MCF 10A (cell line): ENCODE results near the gene SNAP29. TPM values are rescaled to one million over a fixed set of nuclear protein-coding genes. Genes with fewer than 3 reads are reported as not detected.
"Not testable (repeated sequence)": the region's sequence is repeated elsewhere in the genome, so short reads cannot be mapped to it uniquely, and the experiment has no call there.

Source experiments
- BruUV-seq: library from RNA; stranded (reverse); fragments of 400-500 nt; replicated peaks from 2 replicates; lab custom pipeline; 2021; lab: Mats Ljungman, UMichigan
- CTCF ChIA-PET: fragments of 300-600 bp; sonication (Branson Sonifier 250); formaldehyde crosslinking; extraction: SDS; loops from one replicate; lab custom pipeline; 2021; ENCODE audit warnings: antibody characterized with exemption, inconsistent platforms; lab: Yijun Ruan, JAX
- POLR2A ChIA-PET: fragments of 300-600, 350-650 bp; sonication (Branson Sonifier 250); formaldehyde crosslinking; extraction: SDS; loops from one replicate; lab custom pipeline; 2020; ENCODE audit warnings: antibody characterized with exemption, inconsistent platforms; lab: Yijun Ruan, JAX
- DNase-seq: peaks from one replicate; pipeline ENCODE4 v3.0.0-alpha.2; 2018; ENCODE audit not compliant: unreplicated experiment
- H3K27ac Mint-ChIP-seq: one replicate; pipeline ENCODE4 v1.8.0; 2022; ENCODE audit warnings: mild to moderate bottlenecking, low read depth, mixed read lengths; ENCODE audit not compliant: unreplicated experiment
- H3K27me3 Mint-ChIP-seq: one replicate; pipeline ENCODE4 v1.8.0; 2022; ENCODE audit warnings: mixed read lengths; ENCODE audit not compliant: insufficient read depth, unreplicated experiment
- H3K36me3 Mint-ChIP-seq: one replicate; pipeline ENCODE4 v1.8.0; 2022; ENCODE audit warnings: mild to moderate bottlenecking, moderate library complexity, mixed read lengths; ENCODE audit not compliant: insufficient read depth, unreplicated experiment
- H3K4me1 Mint-ChIP-seq: one replicate; pipeline ENCODE4 v1.8.0; 2022; ENCODE audit warnings: mixed read lengths; ENCODE audit not compliant: insufficient read depth, unreplicated experiment
- H3K4me3 Mint-ChIP-seq: one replicate; pipeline ENCODE4 v1.8.0; 2022; ENCODE audit warnings: mild to moderate bottlenecking, moderate library complexity, mixed read lengths; ENCODE audit not compliant: unreplicated experiment
- H3K9me3 Mint-ChIP-seq: one replicate; pipeline ENCODE4 v1.8.0; 2022; ENCODE audit warnings: mixed read lengths; ENCODE audit not compliant: unreplicated experiment
- CTCF ChIP-seq: fragments of 200-600 bp; IDR thresholded peaks from one replicate; pipeline ENCODE4 v1.8.0; 2022; ENCODE audit warnings: antibody characterized with exemption, mild to moderate bottlenecking; ENCODE audit not compliant: unreplicated experiment
- intact Hi-C: fragments of 100-400 bp; cut with micrococcal nuclease; formaldehyde crosslinking; loops from 2 replicates; pipeline ENCODE4 v1.14.1; 2022
- total RNA-seq: library from RNA; stranded (reverse); gene quantifications from 2 replicates; pipeline ENCODE4 v1.2.3, GENCODE V29; 2022

SNAP29 gene
- total RNA-seq, 1 experiment from 2014 or later, result 28.7 TPM

GRCh38 chr22:20937031-20937793 lies 78.4 kb downstream of the SNAP29 start:
- BruUV-seq, result no TSS peak
- ChIA-PET CTCF (interaction anchor here (0.6 to 1.7 kb wide), 3 partner anchors 19 to 51 kb away, joined by 3 to 8 read pairs (median 5); no protein-coding TSS in a partner anchor), POLR2A (interaction anchor here (0.6 to 2.7 kb wide), 6 partner anchors 11 to 45 kb away, joined by 3 to 11 read pairs (median 8); partner anchors contain the start of genes CRKL and LZTR1)
- peaks cover 54% of the 10 kb centered on the region for H3K36me3 Mint-ChIP-seq
- TF ChIP-seq CTCF, result no peak
- H3K9me3 Mint-ChIP-seq, result no peaks in the 10 kb centered on the region
- H3K27ac Mint-ChIP-seq, result peak overlapping the region; percentile 8
- no peak overlapping the region for H3K4me3 Mint-ChIP-seq
- DNase-seq, result no peak
- no peaks in the 10 kb centered on the region for H3K27me3 Mint-ChIP-seq
- intact Hi-C loops, result no loop called here
- peaks cover 38% of the 10 kb centered on the region for H3K4me1 Mint-ChIP-seq

- BruUV-seq, result no TSS peak
- H3K27ac Mint-ChIP-seq, result no peak overlapping the region
- H3K4me1 Mint-ChIP-seq, result peaks cover 38% of the 10 kb centered on the region
- ChIA-PET CTCF (interaction anchor here (0.6 to 1.7 kb wide), 5 partner anchors 17 to 52 kb away, joined by 3 to 8 read pairs (median 4); no protein-coding TSS in a partner anchor), POLR2A (interaction anchor here (1.0 to 2.7 kb wide), 6 partner anchors 12 to 44 kb away, joined by 4 to 11 read pairs (median 8); partner anchors contain the start of genes CRKL and LZTR1)
- intact Hi-C loops, result no loop called here
- no peaks in the 10 kb centered on the region for H3K9me3 Mint-ChIP-seq
- TF ChIP-seq CTCF, result no peak
- peaks cover 62% of the 10 kb centered on the region for H3K36me3 Mint-ChIP-seq
- no peaks in the 10 kb centered on the region for H3K27me3 Mint-ChIP-seq
- no peak for DNase-seq
- no peak overlapping the region for H3K4me3 Mint-ChIP-seq
Observed at GRCh38 chr22:20937794-20938671, 79.2 kb downstream of the SNAP29 start.

GRCh38 chr22:20939457-20940185 lies 80.8 kb downstream of the SNAP29 start:
- H3K9me3 Mint-ChIP-seq, H3K27me3 Mint-ChIP-seq, BruUV-seq, H3K4me3 Mint-ChIP-seq, intact Hi-C loops, DNase-seq: not testable (repeated sequence)
- Mint-ChIP-seq H3K36me3 (peaks cover 54% of the 10 kb centered on the region), H3K27ac (peak overlapping the region; percentile 66), H3K4me1 (peaks cover 34% of the 10 kb centered on the region)
- ChIA-PET POLR2A (interaction anchor here (1.1 kb wide), 1 partner anchor 162 kb away, joined by 3 read pairs; no protein-coding TSS in a partner anchor), CTCF (interaction anchor here (1.4 kb wide), 1 partner anchor 54 kb away, joined by 4 read pairs; no protein-coding TSS in a partner anchor)

- H3K4me3 Mint-ChIP-seq, result no peak overlapping the region
- intact Hi-C loops, result no loop called here
- H3K4me1 Mint-ChIP-seq, result peaks cover 39% of the 10 kb centered on the region
- BruUV-seq, result no TSS peak
- H3K9me3 Mint-ChIP-seq, result no peaks in the 10 kb centered on the region
- no peak overlapping the region for H3K27ac Mint-ChIP-seq
- CTCF ChIA-PET, result interaction anchor here (0.6 to 1.4 kb wide), 2 partner anchors 21 to 54 kb away, joined by 3 to 4 read pairs; no protein-coding TSS in a partner anchor
- peaks cover 48% of the 10 kb centered on the region for H3K36me3 Mint-ChIP-seq
- H3K27me3 Mint-ChIP-seq, result no peaks in the 10 kb centered on the region
- no peak for DNase-seq
- no peak for TF ChIP-seq CTCF
- POLR2A ChIA-PET, result interaction anchor here (0.9 to 1.1 kb wide), 2 partner anchors 35 to 163 kb away, joined by 3 read pairs; no protein-coding TSS in a partner anchor
Observed at GRCh38 chr22:20940186-20940651, 81.4 kb downstream of the SNAP29 start.
